Stimulated activated CD4-positive, alpha-beta T cell treated with anti-CD3 and anti-CD28 coated beads, Interleukin-4, amount 100 ng/mL, for 24 hours (primary cell): ENCODE measurements around the gene BRICD5.
A peak's percentile ranks its signal among the peaks of the same experiment; 100 is the strongest.
"Not testable (repeated sequence)": the region's sequence is repeated elsewhere in the genome, so short reads cannot be mapped to it uniquely, and the experiment has no call there.

Experiments used
- DNase-seq: peaks from one replicate; pipeline ENCODE4 v3.0.0-alpha.2; 2020

BRICD5 gene

DNA sequence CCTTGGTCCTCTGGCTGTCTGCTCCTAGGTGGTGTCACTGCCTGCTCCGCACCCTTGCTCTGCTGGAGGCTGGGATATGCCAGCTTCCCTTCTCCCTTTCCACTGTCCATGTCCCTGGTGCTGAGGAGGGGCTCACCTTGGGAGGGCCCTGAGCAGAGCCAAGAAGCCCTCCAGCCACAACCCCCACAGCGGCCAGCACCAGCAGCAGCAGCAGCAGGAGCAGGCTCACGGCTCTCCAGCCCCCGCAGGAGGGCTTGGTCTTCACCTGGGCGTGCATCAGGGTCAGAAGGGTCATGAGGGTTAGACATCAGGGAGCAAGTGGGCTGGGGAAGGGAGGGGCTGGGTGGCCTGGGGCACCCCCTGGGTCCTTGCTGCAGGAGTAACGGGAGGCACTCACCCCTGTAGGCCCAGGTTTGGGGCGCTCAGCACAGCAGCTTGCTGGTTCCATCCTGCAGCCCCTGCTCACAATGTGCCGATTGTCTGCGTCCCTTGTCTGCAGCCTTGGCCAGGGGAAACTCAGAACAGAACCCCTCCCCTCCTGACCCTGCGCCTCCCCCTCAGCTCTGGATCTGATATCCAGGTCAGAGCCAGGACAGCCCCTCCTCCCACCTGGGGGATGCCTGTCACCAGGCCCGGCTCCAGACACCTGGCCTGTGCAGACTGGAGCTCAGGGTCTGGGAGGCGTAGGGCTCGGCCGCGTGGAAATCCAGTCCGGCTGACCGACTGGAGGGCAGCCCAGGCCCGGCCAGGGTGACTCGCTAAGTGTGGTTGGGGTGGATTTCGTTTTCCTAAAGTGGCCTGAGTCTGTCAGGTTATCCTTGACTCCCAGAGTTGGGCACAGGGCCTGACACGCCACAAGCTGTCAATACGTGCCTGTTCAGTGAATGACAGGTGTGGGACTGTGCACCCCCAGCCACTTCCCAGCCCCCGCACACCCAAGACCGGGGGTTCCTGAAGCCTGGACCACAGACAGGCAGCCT, at the start of gene BRICD5:
BRICD5 (minus strand) TSS at position 478 of the 980 bp plus-strand sequence; CDS start at position 448, 30 bp downstream.
- DNase-seq, result no peak

- DNase-seq, result no peak
Observed at GRCh38 chr16:2260250-2260649, 49.6 kb upstream of the BRICD5 start.

DNA sequence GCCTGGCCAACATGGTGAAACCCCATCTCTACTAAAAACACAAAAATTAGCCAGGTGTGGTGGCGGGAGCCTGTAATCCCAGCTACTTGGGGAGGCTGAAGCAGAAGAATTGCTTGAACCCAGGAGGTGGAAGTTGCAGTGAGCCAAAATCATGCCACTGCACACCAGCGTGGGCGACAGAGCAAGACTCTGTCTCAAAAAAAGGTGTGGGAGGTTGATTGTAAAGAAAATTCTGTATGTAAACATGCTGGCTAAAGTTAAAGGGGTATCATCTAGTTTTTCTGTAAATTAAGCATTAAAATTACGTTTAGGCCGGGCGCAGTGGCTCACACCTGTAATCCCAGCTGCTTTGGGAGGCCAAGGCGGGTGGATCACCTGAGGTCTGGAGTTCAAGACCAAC, 47.9 kb upstream of the BRICD5 start:
- DNase-seq, result not testable (repeated sequence)

DNA sequence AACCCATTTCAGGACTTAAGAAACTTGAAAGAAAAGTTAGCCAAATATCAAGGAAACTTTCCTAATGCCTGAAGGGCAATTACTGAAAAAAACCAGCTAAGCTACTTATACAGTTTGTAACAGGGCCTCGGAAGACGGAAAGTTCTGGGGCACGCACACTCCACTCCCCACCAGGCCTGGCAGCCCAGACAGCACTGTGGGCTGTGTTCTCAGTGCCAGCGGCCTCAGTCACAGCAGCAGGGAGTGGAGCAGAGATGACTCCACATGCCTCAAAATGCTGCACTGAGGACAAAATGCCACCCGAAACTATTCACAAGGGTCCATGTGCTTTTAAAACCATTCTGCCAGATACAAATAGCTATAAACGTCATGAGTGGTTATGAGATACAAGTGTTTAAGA, 47.1 kb upstream of the BRICD5 start:
- DNase-seq, result no peak

DNA sequence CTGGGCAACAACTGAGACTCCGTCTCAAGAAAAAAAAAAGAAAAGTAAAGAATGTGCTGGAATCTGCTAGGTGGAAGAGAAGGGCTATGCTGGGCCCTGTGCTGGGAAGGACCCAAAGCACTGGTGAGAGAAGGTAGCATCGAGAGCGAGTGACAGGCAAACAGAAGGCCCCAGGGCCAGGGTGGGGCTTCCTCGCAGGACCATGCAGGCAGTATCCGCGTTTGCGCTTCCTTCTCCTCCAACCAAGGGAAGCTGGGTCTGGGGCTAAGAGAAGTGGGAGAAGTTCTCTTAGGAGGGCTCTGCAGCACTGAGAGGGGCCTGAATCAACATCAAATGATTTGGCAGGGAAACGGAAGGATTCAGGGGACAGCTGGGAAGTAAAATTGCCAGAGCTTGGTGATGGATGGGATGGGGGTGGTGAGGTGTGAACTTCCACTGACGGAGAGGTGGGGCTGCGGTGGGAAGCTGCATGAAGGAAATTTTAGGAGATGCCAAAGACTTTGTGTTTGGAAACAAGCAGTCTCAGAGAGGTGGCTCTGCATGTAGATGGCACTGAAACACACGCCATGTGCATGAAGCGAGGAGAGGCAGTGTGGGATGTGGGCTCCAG, 46.0 kb upstream of the BRICD5 start:
- DNase-seq, result no peak

GRCh38 chr16:2253293-2253692, 42.6 kb upstream of the BRICD5 start:
- DNase-seq, result no peak

DNA sequence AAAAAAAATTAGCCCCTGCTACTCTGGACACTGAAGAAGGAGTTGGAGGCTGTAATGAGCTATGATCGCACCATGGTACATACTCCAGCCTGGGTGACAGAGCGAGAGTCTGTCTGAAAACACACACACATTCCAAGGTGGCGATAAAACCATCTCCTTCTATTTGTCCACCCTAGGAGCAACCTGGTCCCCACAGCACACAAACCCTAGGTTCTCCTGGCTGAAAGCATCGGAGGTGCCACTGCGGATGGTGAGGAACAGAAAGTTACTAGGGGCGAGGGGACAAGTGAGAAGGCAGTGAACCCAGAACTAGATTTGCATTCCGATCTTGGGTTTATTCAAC, 42.1 kb upstream of the BRICD5 start:
- DNase-seq, result no peak

DNA sequence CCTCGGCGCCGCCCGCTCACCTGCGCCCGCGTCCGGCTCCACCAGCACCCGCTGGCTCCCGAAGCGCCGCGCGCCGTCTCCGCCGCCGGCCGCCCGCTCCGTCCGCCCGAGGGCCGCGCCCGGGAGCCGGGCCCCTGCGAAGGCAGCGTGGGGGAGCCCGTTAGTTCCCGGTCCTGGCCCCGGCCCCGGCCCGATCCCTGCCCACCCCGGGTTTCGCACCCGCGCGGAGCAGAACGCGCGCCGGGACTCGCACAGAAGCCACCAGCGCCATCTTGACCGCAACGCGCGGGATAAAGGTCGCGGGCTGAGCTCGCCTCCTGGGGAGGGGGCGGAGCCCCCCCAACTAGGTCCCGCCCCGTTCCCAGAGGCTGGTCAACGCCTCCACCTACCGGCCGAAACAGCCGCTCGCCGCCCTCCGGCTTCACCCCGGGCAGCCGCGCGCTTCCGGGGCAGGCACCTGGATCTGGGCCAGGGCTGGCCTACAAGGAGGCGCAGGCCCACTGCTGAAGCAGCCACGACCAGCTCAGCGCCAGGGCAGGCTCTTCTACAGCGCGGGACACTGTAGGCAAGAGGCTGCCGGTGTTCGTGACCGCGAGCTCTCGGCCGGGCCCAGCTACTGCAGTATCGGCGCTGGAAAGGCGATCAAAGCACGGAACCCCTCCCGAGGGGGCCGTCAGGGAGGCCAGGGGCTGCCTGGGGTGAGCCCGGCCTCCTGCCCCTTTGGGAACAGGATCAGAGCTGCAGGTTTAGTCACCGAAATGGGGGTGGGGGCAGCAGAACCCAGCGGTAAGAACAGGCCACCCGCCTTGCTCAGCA, 40.8 kb upstream of the BRICD5 start, which contains the start of gene ECI1:
ECI1 (minus strand) TSS at position 292 of the 816 bp plus-strand sequence; CDS start at position 271, 21 bp downstream.
- DNase-seq, result peak; percentile 81

DNA sequence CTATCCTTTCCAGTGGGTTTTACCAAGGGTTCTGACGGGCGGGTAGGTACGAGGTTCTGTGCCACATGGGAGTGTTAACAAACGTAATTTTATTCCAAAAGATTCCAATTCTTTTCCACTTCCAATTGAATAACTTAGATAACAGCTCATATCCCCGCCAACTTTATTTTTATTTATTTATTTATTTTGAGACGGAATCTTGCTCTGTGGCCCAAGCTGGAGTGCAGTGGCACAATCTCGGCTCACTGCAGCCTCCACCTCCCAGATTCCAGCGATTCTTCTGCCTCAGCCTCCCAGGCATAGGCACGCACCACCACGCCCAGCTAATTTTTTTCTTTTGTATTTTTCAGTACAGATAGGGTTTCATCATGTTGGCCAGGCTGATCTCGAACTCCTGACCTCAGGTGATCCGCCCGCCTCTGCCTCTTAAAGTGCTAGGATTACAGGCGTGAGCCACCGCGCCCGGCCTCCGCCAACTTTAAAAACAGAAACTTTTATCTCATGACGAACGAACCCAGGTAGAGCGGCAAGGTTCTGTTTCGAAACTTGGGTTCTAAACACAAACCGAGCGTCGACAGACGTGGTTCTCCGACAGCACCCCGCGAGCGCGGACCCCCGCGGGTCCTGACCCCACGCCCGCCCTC, 40.1 kb upstream of the BRICD5 start:
- DNase-seq, result peak; percentile 62

DNA sequence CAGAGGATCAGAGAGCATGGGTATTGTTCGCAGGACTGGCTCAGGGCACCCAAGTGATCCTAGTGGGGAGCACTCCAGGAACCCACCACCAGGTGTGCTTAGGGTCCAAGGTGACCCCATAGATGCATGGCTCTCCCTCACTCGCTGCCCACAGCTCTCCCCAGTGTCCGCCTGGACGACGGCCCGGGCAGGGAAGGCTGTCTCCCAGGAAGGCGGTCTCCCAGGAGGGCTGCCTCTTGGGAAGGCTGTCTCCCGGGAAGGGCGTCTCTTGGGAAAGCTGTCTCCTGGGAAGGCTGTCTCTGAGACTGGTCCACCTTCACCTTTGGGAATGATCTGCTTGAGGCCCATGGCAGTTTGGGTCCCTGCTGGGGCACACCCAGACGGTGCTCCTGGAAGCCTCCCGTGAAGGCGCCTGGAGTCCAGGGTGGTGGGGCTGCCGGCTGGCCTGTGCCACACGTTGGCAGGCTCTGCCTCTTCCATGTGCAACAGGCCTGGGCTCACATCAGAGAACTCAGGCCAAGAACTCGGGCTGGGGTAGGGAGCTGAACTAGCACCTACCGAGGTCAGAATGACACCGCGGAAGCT, 35.7 kb upstream of the BRICD5 start:
- DNase-seq, result no peak

- no peak for DNase-seq
Observed at GRCh38 chr16:2244926-2245795, 34.5 kb upstream of the BRICD5 start.

DNA sequence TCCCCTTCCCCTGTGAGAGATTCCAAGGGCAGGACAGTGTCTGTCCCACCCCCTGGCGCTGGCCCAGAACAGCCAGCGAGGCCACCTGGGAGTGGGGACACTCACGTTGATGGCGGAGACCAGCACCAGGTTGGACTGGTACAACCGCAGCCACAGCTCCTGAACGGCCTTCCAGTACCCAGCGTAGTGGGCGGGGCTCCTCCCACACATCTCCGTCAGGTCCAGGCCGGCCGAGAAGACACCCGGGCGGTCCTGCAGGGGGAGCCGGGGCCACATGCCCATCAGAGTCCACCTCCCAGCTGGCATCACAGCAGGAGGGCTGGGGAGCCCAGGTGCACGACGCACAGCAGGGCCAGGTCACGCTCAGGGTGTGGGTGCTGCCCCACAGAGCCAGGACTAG, 33.6 kb upstream of the BRICD5 start:
- DNase-seq, result no peak

- no peak for DNase-seq
Observed at GRCh38 chr16:2243781-2244180, 33.1 kb upstream of the BRICD5 start.

DNA sequence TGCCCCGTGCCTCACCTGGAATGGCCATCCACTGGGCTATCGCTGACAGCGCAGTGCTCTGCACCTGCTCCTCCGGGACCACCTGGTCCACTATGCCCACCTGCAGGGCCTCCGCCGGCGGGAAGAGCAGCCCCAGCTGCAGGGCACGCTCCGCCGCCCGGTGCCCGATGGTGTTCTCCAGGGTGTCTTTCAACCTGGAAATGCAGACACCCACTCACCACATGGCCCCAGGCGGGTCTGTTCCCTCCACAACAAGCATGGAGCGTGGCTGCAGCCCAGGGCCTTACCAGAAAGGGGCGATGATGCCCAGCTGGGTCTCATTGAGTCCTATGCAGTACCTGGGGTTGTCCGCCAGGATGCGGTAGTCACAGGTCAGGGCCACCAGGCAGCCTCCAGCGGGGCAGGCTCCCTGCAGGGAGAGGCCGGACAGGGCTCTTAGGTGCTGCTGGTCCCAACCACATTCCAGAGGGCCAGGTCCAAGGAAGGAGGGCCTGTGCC, 32.4 kb upstream of the BRICD5 start:
- DNase-seq, result no peak

DNA sequence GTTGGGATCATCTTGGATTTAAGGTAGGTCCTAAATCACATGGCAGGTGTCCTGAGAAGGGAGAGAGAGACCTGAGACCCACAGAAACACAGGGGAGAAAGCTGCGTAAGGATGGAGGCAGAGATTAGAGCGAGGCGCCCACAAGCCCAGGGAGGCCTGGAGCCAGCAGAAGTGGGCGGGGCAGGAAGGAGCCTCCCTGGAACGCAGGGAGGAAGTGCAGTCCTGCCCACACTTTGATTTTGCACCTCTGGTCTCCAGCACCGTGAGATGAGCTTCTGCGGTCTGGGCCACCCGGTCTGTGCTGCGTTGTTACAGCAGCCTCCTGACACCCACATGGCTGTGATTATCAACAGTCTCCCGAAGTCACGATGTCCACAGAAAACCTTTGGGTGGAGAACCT, 31.9 kb upstream of the BRICD5 start:
- no peak for DNase-seq

GRCh38 chr16:2240331-2240730, 29.7 kb upstream of the BRICD5 start:
- not testable (repeated sequence) for DNase-seq

GRCh38 chr16:2238838-2239675, 28.4 kb upstream of the BRICD5 start:
- DNase-seq, result no peak

- DNase-seq, result no peak
Observed at GRCh38 chr16:2238150-2238837, 27.6 kb upstream of the BRICD5 start.

- no peak for DNase-seq
Observed at GRCh38 chr16:2237493-2238149, 27.0 kb upstream of the BRICD5 start.
